ENCODE measurements around the gene PUSL1.
A peak's percentile ranks its signal among the peaks of the same experiment; 100 is the strongest.
"Not testable (repeated sequence)": the region's sequence is repeated elsewhere in the genome, so short reads cannot be mapped to it uniquely, and the experiment has no call there.

PUSL1 gene

DNA sequence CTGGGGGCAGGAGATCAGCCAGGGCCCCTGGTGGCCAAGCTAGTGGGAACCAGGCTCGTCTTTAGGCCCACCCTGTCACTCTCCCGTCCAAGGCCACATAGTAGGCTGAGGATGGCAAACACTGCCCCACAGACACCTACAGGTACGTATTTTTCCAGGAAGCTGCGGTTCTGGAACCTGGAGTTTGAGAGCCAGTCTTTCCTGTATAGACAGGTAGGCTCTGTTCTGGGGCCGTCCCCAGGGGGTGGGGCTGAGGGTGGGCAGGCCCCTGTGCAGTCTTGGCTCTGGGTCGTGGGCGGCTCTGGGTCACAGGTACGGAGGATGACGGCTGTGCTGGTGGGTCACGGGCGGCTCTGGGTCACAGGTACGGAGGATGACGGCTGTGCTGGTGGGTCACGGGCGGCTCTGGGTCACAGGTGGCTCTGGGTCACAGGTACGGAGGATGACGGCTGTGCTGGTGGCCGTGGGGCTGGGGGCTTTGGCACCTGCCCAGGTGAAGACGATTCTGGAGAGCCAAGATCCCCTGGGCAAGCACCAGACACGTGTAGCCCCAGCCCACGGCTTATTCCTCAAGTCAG, 2.2 kb downstream of the PUSL1 start:
- no peak for FAIRE-seq

DNA sequence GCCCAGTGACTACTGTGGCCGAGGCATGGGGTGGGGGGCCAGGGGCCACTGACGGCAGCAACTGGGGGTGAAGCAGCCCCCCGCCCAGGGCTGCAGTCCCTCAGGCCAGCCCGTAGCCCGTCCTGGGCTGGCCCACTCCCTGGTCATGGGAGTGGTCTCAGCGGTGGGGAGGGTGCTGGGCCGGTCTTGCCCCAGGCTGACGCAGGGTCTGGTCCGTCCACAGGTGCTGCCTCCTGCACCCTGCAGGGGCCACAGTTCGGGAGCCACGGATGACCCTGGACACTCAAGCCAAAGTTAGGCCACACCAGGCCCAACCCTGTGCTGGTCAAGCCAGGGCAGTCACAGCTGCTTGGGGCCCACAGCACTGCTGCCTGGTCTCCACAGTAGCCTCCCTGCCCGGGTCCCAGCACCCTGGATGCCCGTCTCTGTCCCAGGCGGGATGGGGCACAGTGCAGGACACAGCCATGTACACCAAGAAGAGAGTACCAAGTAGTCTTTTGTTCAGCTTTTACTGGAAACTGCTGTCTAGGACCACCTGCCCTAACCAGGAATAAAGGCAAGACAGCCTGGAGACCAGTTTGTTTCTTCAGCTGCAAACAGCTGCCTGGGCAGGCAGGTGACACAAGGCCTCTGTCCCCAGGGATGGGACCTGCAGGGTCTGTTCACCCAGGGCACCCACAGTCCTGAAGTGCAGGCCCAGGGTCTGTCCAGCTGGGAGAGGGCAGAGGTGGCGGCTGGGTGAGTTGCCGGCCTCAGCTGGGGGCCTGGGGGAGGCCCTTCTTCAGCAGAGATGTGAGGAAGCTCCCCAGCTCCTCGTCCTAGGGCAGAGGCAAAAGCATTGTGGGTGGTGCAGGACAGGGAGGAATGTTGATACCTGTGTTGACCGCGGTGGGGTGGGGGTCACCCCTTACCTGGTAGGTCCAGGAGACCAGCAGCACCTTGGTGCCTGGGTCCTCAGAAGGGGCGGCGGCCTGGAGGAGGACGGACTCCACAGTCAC, 3.0 kb downstream of the PUSL1 start:
- no peak for FAIRE-seq

DNA sequence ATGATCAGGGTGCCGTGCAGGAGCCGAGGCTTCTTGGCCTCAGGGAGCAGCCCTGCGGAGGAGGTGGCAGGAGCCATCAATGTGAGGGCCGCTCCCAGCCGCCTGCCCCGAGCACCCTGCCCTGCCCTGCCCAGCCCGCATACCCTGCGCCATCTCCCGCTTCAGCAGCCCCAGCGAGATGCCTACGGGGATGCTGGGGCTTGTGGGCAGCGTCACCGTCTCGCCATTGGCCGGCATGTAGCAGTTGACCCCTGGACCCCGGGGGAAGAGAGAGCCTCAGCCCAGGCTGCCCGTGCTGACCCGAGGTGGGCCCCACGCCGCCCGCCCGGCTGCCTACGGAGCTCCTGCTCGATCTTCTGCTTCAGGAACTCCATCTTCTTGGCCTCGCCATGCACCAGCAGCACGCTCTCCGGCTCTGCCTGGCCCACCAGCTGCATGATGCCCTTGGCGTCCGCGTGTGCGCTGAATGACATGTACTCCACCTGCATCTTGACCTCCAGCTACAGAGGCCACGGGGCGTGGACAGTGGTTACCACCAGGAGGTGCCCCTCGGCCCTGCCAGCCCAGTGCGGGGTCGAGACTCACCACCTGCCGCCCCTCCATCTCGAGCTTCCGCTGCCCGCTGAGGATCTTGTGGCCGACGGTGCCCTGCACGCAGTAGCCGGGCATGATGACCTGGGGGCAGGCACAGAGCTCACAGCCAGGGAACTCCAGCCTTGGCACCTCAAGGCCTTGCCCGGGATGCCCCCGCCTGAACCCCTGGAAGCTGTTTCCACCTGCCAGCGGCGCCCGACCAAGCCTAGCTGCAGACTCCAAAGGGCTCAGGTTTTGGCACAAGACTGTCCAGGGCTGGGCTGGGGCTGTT, 4.3 kb downstream of the PUSL1 start:
- no peak for FAIRE-seq

DNA sequence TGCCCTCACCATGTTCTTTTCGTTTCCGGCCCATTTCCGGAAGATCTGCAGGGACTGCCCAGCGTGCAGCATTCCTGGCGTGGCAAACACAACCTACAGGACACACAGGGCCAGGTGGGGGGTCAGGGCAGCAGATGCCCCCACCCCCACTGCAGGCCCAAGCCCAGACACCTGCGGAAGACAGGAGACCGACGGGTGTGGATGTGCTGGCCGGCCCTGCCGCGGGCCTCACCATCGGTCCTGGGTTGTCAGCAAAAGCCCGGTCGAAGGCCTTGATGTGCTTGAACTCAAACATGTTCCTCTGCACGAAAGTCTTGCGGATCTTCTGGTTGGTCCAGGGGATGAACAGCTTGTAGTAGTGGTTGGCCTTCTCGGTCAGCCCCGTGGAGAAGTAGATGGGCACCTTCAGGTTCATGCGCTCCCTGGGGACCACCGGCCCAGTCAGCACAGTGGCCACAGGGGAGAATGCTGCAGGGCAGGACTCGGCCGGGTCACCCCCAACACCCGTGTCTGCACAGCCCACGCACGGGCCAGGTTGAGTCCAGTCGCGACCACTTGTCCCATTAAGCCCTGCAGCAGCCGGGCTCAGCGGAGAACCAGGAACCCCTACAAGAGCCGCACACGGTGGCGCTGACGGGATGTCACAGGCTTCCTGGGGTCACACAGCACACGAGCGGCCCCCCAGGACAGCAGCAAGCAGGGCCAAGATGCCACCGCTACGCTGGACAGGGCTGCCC, 5.3 kb downstream of the PUSL1 start:
- FAIRE-seq: no peak

DNA sequence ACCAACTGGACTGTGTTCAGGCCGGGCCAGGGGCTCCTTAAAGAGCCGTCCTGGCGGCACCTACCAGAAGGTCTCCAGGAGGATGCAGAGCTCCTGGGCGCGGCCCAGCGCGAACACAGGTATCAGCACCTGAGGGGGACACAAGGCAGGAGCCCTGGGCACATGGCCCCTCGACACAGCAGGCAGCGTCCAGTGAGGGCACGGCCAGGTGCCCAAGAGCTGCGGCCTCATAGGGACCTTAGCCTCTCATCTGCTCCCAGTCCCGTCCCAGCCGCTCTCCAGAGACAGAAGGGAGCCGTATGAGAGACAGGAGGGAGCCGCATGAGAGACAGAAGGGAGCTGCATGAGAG, 5.8 kb downstream of the PUSL1 start:
- no peak for FAIRE-seq

DNA sequence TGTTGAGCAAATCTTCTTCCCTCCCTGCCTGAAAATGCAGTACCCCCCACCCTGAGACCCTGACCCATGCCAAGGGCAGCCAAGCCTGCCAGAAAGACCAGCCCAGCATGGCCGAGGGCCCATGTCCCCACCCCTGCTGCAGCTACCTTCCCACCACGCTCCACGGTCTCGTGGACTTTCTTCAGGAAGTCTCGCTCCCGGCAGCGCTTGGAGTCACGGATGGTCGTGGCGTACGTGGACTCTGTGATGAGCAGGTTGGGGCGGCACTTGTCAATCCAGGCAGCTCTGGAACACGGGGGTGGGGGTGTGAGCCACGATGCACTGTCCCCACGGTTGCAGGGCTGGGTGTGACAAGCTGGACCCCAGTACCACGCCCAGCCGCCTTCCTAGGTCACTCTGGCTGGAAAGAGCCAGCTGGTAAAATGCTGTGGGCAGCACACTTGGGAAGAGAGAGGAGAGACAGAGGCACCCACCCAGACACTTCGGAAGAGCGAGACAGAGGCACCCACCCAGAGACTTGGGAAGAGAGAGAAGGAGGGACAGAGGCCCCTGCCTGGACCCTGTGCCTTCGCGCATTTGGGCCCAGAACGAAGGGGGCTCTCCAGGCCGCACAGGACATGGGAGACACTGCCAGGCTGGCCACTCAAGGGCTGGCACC, 6.4 kb downstream of the PUSL1 start:
- FAIRE-seq: no peak

DNA sequence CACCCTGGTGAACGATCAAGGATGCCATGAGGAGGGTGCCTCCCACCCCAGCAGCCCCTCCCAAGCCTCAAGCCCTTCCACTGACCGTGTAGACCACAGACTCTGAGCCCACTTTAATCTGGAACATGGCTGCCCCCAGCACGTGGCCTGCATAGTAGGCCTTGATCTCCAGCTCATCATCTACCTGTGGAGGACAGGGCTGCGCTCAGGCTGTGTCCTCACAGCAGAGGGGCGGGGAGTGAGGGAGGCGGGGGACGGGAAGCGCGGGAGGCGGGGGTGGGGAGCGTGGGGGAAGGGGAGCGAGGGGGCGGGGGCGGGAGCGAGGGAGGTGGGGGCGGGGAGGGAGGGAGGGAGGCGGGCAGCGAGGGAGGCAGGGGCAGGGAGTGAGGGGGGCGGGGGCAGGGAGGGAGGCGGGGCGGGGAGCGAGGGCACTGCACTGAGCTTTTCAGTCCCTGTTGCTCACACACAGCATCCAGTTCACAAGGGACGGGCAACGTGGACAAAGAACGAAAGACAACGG, 7.1 kb downstream of the PUSL1 start:
- FAIRE-seq: no peak

DNA sequence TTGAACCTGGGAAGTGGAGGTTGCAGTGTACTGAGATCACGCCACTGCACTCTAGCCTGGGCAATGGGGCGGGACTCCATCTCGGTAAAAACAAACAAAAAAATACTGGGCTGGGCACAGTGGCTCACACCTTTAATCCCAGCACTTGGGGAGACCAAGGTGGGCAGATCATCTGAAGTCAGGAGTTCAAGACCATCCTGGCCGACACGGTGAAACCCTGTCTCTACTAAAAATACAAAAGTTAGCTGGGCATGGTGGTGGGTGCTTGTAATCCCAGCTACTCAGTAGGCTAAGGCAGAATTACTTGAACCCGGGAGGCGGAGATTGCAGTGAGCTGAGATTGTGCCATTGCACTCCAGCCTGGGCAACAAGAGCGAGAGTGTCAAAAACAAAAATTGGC, 7.8 kb downstream of the PUSL1 start:
- not testable (repeated sequence) for FAIRE-seq

DNA sequence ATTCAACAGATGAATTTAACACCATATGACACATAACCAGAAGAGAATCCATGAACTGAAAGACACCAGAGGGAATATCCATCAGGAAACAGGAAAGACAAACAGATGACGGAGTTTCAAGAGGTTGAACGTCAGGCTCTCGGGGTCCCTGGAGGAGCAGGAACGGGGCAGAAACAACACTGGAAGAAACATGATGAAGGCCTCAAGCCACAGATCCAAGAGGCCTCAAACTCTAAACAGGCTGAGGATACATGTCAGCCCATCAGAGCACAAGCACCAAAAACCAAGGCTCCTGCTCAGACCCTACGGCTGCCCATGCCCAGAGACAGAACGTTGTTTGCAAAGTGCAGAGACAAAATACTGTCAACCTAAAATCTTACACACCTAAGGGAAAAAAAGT, 9.0 kb downstream of the PUSL1 start:
- no peak for FAIRE-seq

DNA sequence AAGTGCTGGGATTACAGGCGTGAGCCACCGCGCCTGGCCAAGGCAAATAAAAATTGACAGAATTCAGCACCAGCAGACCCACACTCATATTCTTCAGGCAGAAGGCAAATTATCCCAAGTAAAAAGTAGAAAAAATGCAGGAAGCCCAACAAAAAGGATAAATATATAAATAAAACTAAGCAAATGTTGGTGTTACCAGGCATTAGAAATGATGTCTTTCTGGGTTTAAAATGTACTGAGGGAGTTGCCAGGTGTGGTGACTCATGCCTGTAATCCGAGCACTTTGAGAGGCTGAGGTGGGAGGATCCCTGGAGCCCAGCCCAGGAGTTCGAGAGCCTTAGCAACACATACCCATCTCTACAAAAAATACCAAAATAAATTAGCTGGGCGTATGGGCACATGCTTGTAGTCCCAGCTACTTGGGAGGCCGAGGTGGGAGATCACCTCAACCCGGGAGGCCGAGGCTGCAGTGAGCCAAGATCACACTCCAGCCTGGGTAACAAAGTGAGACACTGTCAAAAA, 9.8 kb downstream of the PUSL1 start:
- peak; percentile 92 for FAIRE-seq

DNA sequence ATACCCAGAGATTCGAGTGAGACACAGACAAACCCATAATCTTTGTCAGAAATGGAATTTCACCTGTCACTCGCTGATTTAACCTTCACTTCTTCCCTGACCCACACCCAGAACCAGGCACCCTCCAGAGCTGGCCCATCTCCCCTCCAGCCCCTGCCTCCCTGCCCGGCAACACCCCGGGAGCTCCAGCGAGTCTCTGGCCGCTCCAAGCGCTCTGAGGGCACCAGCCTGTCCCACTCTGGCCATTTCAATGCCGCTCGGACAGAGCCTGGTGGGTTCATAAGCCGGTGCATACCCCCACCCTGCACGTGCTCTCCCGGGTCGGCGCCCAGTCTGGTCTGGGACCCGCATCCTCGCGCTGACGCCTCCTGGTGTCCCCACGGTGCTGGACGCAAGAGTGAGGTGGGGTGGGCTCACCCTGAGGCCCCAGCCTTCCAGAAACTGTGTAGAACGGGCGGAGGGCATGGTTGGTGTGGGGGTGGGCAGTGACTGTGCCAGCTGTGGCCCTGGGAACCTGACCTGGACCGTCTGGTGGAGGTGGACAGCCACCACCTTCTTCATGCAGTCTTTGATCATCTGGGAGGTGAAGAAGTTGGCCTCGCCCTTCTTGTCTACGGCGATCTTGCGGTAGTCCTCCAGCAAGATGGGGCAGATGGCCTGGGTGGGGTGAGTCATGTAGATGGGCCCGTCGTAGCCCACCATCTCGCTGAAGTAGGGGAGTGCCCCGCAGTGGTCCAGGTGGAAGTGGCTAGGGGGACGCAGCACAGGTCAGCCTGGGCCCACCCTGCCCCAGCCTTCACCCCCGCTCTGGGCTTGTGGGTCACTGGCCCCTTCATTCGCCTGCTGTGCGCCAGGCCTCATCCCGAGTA, 10.6 kb downstream of the PUSL1 start:
- FAIRE-seq: no peak

DNA sequence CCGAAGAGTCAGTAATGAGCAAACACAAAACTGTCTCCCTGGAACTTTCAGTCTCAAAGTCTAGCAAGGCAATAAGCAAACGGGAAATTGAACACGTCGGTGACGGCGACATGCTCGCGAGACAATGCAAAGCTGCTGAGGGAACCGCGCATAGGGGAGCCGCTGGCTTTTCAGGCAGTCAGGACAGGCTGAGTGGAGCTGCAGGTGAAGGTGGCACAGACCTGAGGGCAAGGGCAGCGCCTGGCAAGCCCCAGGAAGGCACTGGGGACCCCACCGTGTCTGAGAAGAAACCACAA, 11.2 kb downstream of the PUSL1 start:
- FAIRE-seq: no peak

DNA sequence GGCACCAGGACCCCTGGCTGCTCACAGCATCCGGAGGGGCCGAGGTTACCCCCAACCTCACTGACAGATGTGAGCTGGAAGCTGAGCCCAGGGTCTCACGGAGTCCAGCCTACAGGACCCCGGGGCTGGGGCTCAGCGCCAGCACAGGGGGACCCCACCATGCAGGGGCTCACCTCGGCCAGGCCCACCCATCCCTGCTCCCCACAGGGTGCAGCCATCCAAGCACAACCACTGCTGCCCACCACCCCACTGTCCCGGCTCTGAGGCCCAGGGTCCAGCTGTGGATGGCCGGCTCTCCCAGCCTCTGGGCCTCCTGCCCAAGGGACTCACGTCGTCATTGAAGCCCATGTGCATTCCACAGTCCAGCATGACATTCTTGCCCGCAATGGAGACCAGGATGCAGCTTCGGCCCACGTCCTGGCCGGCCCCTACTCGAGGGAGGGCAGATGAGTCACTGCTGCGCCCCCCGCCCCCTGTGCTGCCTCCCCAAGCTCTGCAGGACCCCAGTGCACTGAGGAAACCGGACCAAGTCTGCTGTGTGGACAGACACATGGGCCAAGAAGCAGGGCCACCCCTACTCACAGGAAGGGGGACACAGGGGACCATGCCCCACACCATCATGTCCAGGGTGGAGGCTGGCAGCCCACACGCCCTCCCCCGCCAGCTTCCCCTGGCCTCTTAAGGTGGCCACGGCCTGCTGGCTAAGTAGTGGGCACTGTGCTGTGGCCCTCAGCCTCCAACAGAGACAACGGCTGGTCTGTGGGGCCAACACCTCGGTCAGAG, 12.5 kb downstream of the PUSL1 start:
- FAIRE-seq: no peak

DNA sequence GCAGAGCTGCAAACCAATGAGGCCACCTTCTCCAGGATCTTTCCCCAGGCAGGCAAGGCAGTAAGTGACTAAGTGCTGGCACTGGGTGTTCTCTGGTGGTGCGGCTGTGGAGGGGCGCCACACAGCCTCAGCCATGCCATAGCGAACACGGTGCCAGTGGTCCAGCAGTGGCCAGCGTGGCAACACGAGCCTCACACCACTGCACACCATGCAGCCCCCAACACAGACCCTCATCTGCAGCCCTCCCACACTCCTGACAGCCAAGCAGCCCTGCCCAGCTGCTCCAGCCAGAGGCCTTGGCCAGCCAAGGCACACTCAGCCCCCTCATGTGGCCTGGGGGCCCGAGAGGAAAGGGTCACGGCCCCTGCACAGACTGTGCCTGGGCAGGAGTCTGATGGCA, 13.1 kb downstream of the PUSL1 start:
- FAIRE-seq: no peak

DNA sequence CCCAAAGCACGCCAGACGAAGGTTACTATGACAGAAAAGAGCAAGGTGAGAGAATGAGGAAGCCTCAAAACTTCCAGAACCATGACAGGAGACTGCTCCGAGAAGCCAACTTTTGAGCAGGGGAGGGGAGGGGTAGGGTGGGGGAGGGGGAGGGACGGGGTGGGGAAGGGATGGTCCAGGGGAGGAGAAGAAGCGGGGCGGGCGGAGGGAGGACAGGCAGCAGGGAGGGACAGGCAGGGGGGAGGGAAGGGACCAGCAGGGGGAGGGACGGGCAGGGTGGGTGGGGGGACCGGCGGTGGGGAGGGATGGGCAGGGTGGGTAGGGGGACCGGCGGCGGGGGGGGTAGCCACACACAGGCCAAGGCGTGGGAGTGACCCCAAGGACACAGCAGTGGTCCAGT, 14.0 kb downstream of the PUSL1 start:
- no peak for FAIRE-seq

DNA sequence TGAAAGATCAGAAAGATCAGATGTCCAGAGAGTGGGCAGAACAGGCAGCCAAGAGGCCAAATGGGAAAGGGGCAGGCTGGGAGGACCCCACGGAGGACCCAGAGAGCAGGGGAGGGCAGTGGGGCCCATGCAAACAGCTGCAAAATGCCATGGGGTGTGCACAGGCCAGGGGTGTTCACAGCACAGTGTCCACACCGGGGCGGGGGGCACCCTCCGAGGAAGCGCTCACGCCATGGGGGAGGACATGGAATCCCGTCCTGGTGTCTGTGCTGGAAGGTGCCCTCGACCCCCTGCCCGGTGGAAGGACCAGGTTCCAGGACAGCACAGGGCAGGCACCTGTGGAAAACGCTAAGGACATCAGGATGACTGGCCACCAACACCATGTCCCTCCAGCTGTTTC, 14.6 kb downstream of the PUSL1 start:
- no peak for FAIRE-seq

DNA sequence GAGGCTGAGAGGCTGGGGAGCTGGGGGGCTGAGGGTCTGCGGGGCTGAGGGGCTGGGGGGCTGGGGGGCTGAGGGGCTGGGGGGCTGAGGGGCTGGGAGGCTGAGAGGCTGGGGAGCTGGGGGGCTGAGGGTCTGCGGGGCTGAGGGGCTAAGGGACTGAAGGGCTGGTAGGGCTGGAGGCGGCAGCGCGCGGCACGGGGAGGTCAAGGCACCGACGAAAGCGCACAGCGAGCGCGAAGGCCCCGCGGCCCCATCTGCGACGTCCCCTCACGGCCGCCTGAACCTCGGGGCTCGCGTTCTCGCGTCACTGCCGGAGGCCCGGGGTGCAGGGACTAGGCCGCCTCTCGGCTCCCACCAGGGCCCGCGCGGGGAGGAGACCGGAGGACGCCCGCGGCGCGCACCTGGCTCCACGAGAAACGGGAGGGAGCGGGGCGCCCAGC, 15.7 kb downstream of the PUSL1 start:
- FAIRE-seq: no peak

DNA sequence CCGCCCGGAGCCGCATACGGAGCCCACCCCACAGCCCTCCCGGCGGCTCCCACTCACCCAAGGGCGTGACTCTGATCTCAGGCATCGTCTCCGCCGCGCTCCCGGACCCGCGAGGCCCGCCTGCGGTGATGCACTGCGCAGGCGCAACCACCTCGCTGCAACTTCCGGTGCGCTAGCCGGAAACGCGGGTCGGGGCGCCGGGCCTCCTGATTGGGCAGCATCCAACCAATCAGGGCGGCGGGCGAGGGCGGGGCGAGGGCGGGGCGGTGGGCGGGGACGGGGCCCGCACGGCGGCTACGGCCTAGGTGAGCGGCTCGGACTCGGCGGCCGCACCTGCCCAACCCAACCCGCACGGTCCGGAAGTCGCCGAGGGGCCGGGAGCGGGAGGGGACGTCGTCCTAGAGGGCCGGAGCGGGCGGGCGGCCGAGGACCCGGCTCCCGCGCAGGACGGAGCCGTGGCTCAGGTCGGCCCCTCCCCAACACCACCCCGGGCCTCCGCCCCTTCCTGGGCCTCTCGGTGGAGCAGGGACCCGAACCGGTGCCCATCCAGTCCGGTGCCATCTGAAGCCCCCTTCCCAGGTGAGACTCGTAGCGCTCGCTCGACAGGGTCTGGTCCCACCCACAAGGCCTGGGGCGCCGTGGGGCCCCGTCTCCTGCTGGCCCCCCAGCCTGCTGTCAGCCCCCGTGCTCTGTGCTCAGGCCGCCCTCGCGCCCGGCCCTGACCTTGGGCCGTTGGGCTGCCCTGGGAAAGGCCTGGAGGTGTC, 16.3 kb downstream of the PUSL1 start, which contains the start of the genes CPTP and INTS11:
TSS of gene CPTP (plus strand) at position 279 of the 764 bp plus-strand sequence. CDS start 2,109 bp downstream, outside the sequence.
TSS of gene INTS11 (minus strand) at position 137 of the 764 bp plus-strand sequence. CDS start at position 85, 52 bp downstream.
- no peak for FAIRE-seq
